GM18507 (cell line): Measurements from ENCODE around the gene ADAMTS2.

Source experiments
- DNase-seq: peaks from one replicate; pipeline ENCODE4 v3.0.0; 2011; ENCODE audit warnings: low read depth; ENCODE audit not compliant: insufficient read length; ENCODE audit errors: extremely low spot score
- FAIRE-seq: peaks from 2 replicates; lab custom pipeline; 2011; peaks lifted over from hg19 to GRCh38; lab: Jason Lieb, UNC

ADAMTS2 gene

DNA sequence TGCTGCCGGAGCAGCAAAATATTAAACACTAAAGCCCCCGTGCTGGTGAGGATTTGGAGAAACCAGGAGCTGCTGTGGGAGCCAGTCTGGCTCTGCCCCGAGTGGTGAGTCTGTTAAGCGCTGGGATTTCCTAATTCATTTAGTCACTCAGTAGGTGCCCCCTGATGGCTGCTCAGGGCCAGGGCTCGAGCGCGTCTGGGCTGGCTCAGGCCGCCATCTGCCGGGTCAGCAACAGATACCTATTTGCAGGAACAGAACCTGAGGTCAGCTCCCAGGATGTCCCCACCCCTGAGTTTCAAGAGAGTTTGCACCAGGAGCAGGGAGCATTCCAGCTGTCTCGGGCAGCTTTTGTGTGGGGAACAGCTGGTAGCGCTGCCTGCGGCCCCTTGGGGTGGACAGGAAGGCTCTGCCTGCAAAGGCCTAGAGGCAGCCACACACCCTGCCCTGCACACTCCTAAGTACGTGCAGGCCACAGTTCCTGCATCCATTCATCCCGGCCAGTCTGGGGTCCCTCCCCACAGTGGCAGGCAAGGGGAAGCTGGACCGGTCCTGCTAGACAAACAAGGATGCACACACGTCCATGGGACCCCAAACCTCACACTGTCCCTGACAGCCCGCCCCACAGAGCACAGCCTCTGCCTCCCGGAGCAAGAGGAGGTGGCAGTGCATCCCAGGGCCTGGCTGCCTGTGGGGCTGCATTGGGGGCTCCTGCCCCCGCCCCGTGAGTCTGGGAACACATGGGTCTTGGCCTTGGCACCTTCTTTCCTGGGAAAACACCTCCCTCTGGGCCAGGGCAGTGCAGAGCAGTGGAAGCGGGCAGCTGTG, 83.7 kb downstream of the ADAMTS2 start:
- DNase-seq (no peak), FAIRE-seq (no peak)

DNA sequence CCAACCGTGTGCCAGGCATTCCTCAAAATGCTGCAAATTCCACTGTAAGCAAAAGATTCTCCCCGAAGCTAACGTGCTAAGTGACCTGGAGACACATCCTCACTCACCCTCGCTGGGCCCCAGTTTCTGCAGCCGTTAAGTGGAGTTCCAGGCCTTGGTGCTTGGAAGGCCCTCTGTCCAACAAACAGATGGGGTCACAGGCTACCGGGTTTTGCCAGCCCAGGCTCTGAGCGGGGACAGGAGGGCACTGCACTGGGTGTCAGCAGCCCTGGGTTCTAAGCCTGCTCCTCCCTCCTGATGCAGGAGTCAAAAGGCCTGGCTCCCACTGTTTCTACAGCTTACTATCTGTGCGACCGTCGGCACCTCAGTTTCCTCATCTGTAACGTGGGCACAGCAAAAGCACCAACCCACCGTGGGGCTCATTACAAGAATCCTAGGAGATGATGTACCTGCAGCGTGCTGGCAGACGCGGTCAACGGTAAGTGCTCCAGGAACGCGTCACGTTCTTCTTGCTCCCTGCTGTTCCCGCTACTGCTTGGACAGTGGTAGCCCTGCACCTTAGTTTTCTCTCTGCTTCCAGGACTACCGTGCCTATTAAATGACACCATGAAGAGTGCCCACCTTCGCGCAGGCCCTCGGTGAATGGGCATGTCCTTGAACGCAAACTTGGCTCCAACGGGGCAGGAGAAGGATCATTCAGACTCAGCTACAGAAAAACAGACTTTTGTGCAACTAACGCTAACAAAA, 84.8 kb downstream of the ADAMTS2 start:
- FAIRE-seq (no peak), DNase-seq (no peak)

DNA sequence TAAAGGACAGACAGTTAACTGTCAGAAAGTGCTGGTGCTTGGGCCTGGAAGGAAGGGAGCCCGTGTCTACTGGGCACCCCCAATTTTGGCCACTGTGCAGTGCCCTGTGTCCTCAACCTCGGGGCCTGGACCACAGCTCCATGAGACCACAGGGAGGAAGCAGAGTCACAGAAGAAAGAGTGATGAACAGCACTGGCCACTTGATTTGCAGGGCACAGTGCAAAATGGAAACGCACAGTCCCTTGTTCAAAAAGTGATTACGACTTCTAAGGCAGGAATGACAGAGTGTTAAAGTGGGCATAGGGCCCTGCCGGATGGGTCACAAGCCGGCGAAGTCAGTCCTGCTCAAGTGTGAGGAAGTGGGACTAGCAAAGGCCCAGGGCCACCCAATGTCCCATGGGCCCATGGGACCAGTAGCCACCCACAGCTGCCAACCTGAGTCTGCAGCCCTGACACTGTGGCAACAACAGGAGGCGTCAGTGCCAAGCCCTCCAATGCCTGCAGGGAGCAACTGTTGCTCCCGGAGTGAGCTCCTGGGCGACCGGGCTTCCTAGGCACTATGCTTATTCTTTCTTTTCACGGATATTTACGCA, 85.4 kb downstream of the ADAMTS2 start:
- DNase-seq (no peak), FAIRE-seq (no peak)

DNA sequence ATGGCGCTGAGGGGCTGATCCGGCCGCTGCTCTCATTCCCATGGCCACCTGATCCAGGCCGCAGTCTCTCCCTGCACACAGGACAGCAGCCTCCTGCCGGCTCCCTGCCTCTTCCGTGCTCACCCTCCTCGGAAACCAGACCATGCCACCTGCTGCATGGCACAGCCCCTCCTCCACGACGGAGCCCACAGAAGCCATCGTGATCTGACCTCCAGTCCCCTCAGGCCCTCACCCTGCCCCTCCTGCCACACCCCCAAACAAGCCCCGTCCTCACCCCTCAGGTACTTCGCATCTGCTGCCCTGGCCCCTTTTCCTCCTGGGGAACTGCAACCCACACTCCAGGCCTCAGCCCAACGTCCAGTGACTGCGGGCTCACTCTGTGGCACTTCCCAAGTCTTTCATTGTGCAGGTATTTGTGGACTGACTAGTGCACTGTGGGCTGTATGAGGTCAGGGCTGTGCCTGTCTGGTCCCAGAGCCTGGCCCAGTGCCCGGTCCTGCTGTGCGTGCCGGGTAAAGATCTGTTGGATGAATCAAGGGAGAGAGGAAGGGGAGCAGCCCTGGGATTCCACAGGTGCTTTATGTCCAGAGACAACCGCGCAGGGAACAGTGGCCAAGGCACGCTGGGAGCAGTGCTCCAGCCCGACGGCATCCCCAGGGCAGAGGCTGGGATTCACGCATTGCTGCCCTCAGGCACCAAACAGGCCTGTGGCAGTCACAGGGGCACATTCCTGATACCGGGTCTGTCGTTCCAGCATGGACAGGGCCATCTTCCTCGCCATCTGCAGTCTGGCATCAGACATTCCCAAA, 86.1 kb downstream of the ADAMTS2 start:
- FAIRE-seq: no peak

DNA sequence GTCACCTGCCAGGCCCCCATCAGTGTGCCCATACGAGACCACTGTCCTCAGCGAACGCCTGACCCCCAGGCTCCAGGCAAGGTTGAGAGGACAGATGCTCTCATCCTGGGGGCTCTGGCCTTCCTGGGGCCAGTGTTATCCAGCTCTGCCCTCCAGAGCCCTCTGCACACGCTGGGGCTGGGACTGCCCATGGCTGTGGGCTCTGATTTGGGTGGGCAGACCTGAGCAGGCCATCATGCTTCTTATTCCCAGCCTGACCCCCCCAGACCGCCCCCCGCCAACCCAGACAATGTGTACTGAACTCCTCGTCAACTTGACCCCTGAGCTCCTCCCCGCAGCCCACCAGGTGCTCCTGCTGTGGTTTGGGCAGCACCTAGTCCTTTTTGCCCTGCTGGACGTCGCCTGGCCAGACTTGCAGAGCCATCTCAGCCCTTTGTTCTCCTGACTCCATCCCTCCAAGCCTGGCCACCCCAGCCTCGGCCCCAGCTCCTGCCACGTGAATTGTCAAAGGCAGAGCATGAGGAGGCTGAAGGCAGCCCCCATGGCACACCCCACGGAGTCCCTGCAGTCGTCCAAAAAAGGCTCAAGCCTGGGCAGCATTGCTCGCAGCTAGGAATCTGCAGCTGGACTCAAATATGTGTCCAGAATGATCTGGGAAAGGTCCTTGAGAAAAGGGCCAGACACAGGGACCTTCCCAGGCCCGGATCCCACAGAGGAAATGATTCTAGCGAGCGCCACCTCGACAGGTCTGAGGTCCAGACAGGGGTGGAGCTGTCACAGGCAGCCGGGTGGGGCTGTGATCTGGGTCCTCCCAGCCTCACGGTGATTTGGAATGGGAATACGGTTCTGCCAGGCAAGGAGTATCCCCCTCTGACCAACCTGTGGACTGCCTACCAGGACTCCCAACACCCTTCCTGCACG, 87.0 kb downstream of the ADAMTS2 start:
- DNase-seq (no peak), FAIRE-seq (no peak)

More for the DNA sequence above, 86.1 kb downstream of the ADAMTS2 start:
- no peak for DNase-seq

DNA sequence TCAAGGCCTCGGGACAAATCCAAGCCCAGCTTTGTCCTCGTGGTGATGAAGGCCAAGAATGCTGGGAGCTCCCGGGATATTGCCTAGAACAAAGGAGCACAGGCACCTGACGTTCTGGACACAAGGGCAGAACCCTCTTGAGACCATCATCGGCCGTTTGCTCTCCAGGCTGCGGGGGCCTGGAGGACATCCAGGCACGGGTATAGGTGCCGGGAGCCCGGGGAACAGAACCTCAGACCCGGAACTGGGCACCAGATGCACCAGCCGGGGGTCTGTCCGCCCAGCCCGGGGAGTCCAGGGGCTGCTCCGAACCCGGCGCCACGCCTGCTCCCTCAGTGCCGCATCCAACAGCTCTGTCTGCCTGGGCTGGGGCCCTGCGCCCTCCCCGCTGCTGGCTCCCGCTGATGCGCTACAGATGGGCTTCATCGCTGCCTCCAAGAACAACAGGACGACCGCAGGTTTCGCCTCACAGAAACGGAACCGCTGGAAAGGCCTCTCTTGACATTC, 88.0 kb downstream of the ADAMTS2 start:
- FAIRE-seq (no peak), DNase-seq (no peak)

DNA sequence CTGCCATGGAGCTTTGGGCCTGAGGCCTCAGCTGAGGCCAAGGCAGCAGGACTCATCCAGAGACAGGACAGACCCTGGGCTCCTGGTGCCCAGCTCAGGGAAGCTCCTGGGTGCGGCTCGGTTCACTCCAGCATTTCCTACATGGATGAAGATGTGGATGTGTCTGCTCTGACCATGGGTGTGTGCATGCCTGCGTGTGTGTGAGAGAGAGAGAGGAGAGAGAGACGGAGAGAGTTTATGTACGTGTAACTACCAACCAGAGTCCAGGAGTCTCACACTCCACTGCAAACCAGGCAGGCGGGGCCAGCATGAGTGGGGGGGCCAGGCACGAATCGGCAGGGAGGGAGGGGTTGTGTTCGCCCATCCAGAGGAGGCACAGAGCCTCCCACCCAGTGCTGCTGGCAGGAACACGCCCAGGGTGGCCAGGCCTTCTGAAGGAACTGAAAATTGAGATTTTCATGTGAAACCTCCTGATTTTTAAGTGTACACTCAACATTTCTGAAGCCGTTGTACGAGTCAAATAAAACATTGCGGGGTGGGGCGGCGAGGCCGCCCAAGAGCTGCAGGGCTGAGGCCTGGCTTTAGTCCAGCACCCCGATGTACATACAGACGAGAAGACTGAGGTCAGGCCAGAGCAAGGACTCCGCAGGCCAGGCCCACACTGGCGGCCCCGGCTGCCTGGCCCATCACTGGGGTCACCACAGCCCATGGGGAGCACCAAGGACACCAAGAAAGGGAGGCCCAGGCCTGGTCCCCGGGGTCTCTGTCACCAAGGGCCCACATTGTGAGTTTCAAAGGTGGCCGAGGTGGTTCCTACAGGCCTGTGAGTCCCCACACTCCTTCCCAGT, 88.7 kb downstream of the ADAMTS2 start:
- DNase-seq (no peak), FAIRE-seq (no peak)

DNA sequence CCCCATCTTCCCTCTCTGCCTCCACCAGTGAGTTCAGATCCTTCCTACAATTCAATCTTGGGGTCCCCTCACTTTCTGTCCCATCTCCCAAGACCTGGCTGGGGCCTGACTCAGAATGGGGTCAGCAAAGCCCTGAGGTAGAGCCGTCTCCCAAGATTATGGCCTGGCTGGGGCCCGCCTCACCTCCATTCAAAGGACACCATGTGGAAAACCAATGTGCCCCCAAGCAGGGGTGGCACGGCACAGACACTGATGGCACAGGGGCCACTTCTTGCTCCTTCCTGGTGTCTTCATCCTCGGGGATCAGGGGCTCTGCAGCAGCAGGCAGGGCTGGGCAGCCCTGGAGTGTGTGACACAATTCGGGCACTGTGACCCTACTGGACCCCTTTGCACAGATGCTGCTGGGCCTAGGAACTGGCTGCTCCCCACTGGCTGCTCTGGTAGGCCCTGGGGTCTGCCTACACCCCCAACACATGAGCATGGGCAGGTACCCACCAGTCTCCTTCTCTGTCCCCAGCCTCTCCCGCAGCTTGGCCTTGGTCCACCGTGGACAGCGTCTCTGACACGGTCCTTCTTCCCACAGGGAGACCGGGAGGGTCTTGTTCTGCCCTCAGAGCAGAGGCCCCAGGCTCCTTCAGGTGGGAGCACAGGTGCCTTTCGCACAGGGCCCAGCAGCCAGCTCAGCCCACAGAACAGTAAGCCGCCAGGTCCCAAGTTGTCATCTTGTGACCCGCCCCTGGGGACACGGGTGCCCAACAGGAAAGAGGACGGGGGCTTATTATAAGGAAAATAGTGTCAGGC, 89.5 kb downstream of the ADAMTS2 start:
- no peak for DNase-seq
- FAIRE-seq: no peak

DNA sequence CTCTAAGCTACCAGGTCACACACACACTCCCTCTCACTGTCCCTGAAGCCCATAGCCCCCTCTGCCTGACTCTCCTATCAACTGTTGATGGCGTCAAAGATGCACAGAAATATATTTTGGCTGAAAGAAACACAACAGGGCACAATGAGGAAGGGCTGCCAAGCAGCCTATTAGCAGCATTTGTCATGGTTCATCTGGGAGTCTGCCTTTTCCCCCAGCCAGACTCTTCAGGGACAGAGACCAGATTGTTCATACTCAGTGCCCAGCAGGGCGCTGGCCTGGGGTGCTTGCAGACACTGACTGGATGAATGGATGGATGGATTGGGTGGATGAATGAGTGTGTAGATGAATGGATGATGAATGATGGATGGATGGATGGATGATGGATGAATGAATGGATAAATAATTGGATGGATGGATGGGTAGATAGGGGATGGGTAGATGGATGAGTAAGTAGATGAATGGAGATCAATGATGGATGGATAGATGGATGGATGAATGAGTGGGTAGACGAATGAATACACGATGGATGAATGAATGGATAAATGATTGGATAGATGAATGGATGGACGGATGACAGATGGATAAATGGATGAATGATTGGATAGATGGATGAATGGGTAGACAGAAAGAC, 90.5 kb downstream of the ADAMTS2 start:
- no peak for FAIRE-seq
- DNase-seq: no peak

DNA sequence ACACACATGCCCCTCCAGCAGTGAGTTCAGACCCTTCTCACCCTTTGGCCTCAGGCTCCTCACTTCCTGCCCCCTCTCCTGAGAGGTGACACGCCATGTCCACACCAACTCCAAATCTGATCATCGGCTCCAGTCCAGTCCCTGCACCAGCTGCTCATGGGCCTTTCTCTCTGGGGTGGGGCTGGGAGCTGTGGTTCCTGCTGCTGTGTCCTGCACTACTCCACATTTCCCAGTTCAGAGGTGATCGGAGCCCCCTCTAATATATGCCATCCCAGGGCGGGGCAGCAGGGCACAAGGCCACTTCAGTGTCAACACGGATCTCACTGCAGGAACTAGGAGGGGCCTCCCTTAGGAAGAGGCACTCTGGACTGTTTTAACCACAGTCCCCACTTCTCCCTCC, 91.5 kb downstream of the ADAMTS2 start:
- no peak for FAIRE-seq
- DNase-seq: no peak

DNA sequence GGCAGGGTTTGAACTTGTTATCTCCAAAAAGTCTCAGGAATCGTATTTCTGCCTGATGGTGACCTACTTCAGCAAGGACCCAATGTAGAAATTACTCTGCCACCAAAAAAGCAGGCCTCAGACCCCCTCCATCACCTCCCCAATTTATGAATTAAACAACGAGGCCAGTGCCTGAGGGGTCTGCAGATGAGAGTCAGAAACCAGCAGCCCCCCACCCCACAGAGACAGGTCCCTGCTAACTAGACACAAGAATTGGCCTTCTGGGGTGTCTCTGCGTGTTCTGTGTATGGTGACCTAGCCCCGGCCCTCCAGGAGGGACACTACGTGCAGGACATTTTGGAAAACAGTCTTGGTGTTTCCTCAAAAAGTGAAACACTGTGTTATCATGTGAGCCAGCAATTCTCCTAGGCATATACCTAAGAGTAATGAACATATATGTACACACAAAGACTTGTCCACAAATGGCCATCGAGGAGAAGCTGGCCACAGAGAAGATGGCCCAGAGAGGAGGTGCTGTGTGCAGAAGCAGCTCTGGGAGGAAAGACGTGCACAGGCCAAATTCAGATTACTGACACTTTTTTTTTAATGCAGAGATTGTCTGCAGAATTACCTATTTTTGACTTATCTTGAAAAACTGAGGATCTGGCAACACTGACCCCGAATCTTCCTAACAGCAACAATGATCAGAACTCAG, 93.8 kb downstream of the ADAMTS2 start:
- no peak for FAIRE-seq
- DNase-seq: no peak

DNA sequence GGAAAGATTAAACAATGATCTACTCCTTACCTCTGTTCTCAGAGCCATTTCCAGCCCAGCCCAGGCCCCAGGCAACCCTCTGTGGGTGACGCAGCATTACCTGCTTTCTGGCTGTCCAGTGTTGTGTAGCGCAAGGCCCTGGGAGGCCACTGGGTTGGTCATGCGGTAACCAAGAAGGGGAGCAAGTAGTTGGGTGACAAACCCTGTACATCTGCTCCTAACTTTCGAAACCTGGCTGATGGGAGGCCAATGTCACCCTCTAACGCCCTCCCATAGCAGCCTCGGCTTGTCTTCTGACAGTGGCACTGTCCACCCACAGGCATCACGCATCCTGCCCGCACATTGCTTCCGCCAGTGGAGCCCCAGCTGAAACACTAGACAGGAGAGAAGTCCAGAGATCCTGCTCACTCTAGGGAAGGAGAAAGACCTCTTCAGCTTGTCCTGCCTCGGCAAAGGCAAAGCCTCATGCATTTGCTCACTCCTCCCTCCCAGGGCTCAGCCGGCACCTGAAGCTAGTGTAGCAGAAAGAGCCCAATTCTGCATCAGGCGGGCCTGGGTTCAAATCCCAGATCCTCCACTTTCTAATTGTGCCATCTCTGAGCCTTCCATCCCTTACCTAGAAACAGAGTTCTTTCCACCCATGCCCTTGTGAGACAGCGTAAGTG, 94.6 kb downstream of the ADAMTS2 start:
- no peak for DNase-seq
- no peak for FAIRE-seq

DNA sequence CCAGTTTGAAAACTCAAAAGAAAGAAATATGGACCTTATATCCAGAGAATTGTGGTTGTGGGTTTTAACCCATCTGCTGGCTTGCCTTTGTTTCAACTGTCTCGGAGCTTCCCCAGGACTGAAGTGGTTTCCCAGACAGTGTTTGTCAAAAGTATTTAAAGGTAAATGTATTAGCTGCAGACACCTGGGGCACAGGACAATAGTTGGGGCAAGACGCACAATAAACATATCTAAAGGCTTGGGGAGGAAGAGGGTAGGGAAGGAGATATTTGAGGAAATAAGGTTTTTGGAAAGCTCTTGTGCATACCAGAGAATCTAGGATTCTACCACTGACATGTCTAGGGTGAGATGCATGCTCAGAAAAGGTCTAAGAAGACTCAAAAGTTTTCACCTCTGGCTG, 99.0 kb downstream of the ADAMTS2 start:
- DNase-seq (no peak), FAIRE-seq (no peak)

DNA sequence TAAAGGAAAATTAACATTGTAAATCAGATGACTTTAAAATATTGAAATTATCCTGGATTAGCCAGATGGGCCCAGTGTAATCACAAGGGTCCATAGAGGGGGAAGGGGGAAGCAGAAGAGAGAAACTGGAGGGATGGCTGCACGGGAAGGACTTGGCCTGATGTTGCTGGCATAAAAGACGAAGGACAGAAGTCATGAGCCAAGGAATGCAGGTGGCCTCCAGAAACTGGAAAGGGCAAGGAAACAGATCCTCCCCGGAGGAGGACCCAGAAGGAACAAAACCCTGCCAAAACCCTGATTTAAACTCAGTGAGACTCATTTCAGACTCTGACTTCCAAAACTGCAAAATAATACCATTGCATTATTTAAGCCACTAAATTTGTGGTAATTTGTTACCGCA, 100.2 kb downstream of the ADAMTS2 start:
- FAIRE-seq (no peak), DNase-seq (no peak)

DNA sequence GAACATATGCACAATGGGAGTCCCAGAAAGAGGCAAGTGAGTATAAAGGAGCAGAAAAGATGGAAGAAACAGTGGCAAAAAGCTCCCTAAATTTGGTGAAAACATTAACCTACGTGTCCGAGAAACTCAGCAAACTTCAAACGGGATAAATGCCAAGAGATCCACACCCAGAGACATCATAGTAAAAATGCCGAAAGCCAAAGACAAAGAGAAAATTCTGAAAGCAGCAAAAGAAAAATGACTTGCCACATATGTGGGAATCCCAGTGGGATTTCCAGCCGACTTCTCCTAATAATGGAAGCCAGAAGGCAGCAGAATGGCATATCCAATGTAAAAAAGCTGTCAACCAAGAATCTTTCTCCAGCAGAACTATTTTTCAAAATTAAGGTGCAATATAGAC, 101.2 kb downstream of the ADAMTS2 start:
- FAIRE-seq: no peak
- DNase-seq: no peak

DNA sequence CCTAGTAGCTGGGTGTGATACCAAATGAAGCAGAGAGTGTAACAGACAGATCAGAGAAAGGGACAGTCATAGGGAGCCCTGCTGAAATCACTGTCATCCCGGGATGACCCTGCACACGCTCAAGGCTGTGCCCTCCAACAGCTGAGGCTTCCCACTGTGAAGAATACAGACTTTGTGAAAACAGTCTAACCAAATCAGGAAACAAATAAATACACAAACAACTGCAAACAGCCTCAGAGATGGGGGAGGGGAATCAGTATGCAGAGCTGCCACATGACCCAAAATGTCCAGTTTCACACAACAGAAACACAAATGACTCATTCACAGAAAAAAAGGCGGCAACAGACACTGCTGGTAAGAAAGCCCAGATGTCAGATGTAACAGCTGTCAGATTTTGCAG, 101.9 kb downstream of the ADAMTS2 start:
- DNase-seq (no peak), FAIRE-seq (no peak)
